HG03175 (cell line): ENCODE data around the gene HSBP1L1.
"Not testable (repeated sequence)": the region's sequence is repeated elsewhere in the genome, so short reads cannot be mapped to it uniquely, and the experiment has no call there.

Experiments used
- ATAC-seq: cut with Tn5 transposase; IDR thresholded peaks from one replicate; pipeline ENCODE4 v1.9.1; 2021; ENCODE audit warnings: mild to moderate bottlenecking, moderate library complexity; ENCODE audit not compliant: unreplicated experiment

The HSBP1L1 gene

GRCh38 chr18:79960161-79960801, 4.2 kb upstream of the HSBP1L1 start:
- ATAC-seq, result not testable (repeated sequence)

- no peak for ATAC-seq
Measured at GRCh38 chr18:79960921-79961526, 3.4 kb upstream of the HSBP1L1 start.

GRCh38 chr18:79961527-79962291, 2.7 kb upstream of the HSBP1L1 start:
- no peak for ATAC-seq

- no peak for ATAC-seq
Measured at GRCh38 chr18:79962311-79962710, 2.1 kb upstream of the HSBP1L1 start.

GRCh38 chr18:79962835-79963657, 1.4 kb upstream of the HSBP1L1 start:
- ATAC-seq, result peak; percentile 70

- ATAC-seq, result no peak
Measured at GRCh38 chr18:79963658-79964329, 649 bp upstream of the HSBP1L1 start.

- ATAC-seq, result no peak
Measured at GRCh38 chr18:79965119-79965902, 868 bp downstream of the HSBP1L1 start.

GRCh38 chr18:79970419-79971133, 6.1 kb downstream of the HSBP1L1 start:
- no peak for ATAC-seq

- ATAC-seq, result no peak
Measured at GRCh38 chr18:79971211-79971952, 6.9 kb downstream of the HSBP1L1 start.

- no peak for ATAC-seq
Measured at GRCh38 chr18:79971986-79972385, 7.5 kb downstream of the HSBP1L1 start.

- ATAC-seq, result no peak
Measured at GRCh38 chr18:79972720-79973119, 8.3 kb downstream of the HSBP1L1 start.

- no peak for ATAC-seq
Measured at GRCh38 chr18:79973517-79973916, 9.1 kb downstream of the HSBP1L1 start.

GRCh38 chr18:79974025-79974654, 9.7 kb downstream of the HSBP1L1 start:
- no peak for ATAC-seq

- ATAC-seq, result no peak
Measured at GRCh38 chr18:79975043-79975442, 10.6 kb downstream of the HSBP1L1 start.

GRCh38 chr18:79975985-79976680, 11.7 kb downstream of the HSBP1L1 start:
- ATAC-seq, result no peak

- ATAC-seq, result no peak
Measured at GRCh38 chr18:79979843-79980242, 15.4 kb downstream of the HSBP1L1 start.

- ATAC-seq, result no peak
Measured at GRCh38 chr18:79980585-79980984, 16.1 kb downstream of the HSBP1L1 start.
